Measurements from ENCODE around the gene SKIDA1. TPM values are rescaled to one million over a fixed set of nuclear protein-coding genes. Genes with fewer than 3 reads are reported as not detected.

SKIDA1 gene
- total RNA-seq, 4 donors from 2014 or later, result 0.39 to 5.2 (median 2.3) TPM

- Histone ChIP-seq H3K9me3 (no peaks in the 10 kb centered on the region), H3K4me1 (no peaks in the 10 kb centered on the region), H3K4me3 (no peak overlapping the region), H3K36me3 (no peaks in the 10 kb centered on the region), H3K27ac (no peak overlapping the region), H3K27me3 (no peaks in the 10 kb centered on the region)
- 94% methylated on average over 3 of the region's 3 CpGs for WGBS, 2 donors
- TF ChIP-seq POLR2A (IDR thresholded peaks at IDR 0.05) (no peak), EP300 (IDR thresholded peaks at IDR 0.05) (no peak), CTCF (IDR thresholded peaks at IDR 0.05) (no peak)
- DNase-seq (ENCODE audit: low spot score in 2 of 2), result no peak
Measured at GRCh38 chr10:21482821-21483220, 42.7 kb downstream of the SKIDA1 start.

GRCh38 chr10:21481407-21481806 is 44.1 kb downstream of the SKIDA1 start:
- no peak overlapping the region for H3K27ac ChIP-seq

DNA sequence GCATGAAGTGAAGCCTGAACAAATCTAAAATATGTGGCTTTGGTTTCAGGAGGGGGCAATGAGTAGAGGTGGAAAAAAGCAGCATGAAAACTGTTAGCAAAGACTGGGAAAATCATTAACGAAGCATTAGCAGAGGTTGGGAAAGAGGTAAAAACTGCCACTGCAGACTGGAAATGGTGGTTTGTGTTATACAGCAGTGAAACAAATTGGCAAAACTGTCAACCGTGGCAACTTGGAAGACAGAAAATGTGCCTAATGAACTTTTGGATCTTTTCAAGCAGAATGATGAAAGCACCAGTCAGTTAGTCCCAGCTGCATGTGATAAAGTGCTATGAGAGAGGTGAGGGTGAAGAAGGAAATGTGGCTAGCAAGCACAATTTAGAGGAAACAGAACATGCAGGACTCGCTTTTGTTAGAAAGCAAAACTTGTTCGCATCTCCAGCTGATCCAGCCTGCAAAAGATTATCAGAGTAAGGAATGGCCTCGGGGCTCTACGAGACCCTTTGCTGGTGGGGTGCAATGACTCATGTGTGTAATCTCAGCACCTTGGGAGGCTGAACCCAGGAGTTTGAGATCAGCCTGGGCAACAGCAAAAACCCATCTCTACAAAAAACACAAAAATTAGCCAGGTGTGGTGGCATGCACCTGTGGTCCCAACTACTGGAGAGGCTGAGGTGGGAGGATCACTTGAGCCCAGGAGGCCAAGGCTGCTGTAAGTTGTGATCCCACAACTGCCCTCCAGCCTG is 45.7 kb downstream of the SKIDA1 start:
- Histone ChIP-seq H3K36me3 (no peaks in the 10 kb centered on the region), H3K27me3 (no peaks in the 10 kb centered on the region), H3K4me3 (no peak overlapping the region), H3K9me3 (no peaks in the 10 kb centered on the region), H3K4me1 (no peaks in the 10 kb centered on the region), H3K27ac (no peak overlapping the region)
- no peak for TF ChIP-seq CTCF (IDR thresholded peaks at IDR 0.05)
- no peak for TF ChIP-seq EP300 (IDR thresholded peaks at IDR 0.05)
- DNase-seq (ENCODE audit: low spot score in 2 of 2), result no peak
- 67 to 71% methylated on average over 6 of the region's 6 CpGs for WGBS, 2 donors

More at GRCh38 chr10:21481407-21481806, 44.1 kb downstream of the SKIDA1 start:
- no peaks in the 10 kb centered on the region for H3K9me3 ChIP-seq
- 96 to 100% methylated on average over 2 of the region's 2 CpGs for WGBS, 2 donors
- TF ChIP-seq CTCF (IDR thresholded peaks at IDR 0.05) (no peak), EP300 (IDR thresholded peaks at IDR 0.05) (no peak), POLR2A (IDR thresholded peaks at IDR 0.05) (no peak)
- H3K27me3 ChIP-seq, result no peaks in the 10 kb centered on the region
- H3K36me3 ChIP-seq, result no peaks in the 10 kb centered on the region
- H3K4me1 ChIP-seq, result no peaks in the 10 kb centered on the region
- no peak for DNase-seq (ENCODE audit: low spot score in 2 of 2)
- no peak overlapping the region for H3K4me3 ChIP-seq

GRCh38 chr10:21475393-21475792 is 50.1 kb downstream of the SKIDA1 start:
- Histone ChIP-seq H3K4me1 (no peaks in the 10 kb centered on the region), H3K9me3 (no peaks in the 10 kb centered on the region), H3K27ac (no peak overlapping the region), H3K36me3 (no peaks in the 10 kb centered on the region), H3K4me3 (no peak overlapping the region), H3K27me3 (no peaks in the 10 kb centered on the region)
- 77 to 85% methylated on average over 5 of the region's 5 CpGs for WGBS, 2 donors
- TF ChIP-seq CTCF (IDR thresholded peaks at IDR 0.05), result no peak
- no peak for TF ChIP-seq EP300 (IDR thresholded peaks at IDR 0.05)
- TF ChIP-seq POLR2A (IDR thresholded peaks at IDR 0.05), result no peak
- no peak for DNase-seq (ENCODE audit: low spot score in 2 of 2)

- TF ChIP-seq EP300 (IDR thresholded peaks at IDR 0.05) (no peak), POLR2A (IDR thresholded peaks at IDR 0.05) (no peak), CTCF (IDR thresholded peaks at IDR 0.05) (no peak)
- Histone ChIP-seq H3K36me3 (no peaks in the 10 kb centered on the region), H3K4me1 (no peaks in the 10 kb centered on the region), H3K27ac (no peak overlapping the region), H3K27me3 (no peaks in the 10 kb centered on the region), H3K4me3 (no peak overlapping the region), H3K9me3 (no peaks in the 10 kb centered on the region)
- DNase-seq (ENCODE audit: low spot score in 2 of 2), result no peak
- WGBS, 2 donors, result 87 to 89% methylated on average over 10 of the region's 10 CpGs
Measured at GRCh38 chr10:21473541-21473940, 51.9 kb downstream of the SKIDA1 start.

Data from tibial nerve (tissue), 4 donors.